Daoy (cell line): ENCODE results near the gene TSPAN3. TPM values are rescaled to one million over a fixed set of nuclear protein-coding genes. Genes with fewer than 3 reads are reported as not detected.

ENCODE experiments used
- DNase-seq: peaks from one replicate; pipeline ENCODE4 v3.0.0-alpha.2; 2015; ENCODE audit warnings: low read depth
- total RNA-seq: library from RNA; depleted of rRNA; stranded (reverse); fragments of >200 nt; shearing (Covaris generic); gene quantifications from 2 replicates; pipeline ENCODE4 v1.2.3, GENCODE V29; 2014

The TSPAN3 gene
- total RNA-seq, 1 experiment from 2014 or later = 181 TPM

DNA sequence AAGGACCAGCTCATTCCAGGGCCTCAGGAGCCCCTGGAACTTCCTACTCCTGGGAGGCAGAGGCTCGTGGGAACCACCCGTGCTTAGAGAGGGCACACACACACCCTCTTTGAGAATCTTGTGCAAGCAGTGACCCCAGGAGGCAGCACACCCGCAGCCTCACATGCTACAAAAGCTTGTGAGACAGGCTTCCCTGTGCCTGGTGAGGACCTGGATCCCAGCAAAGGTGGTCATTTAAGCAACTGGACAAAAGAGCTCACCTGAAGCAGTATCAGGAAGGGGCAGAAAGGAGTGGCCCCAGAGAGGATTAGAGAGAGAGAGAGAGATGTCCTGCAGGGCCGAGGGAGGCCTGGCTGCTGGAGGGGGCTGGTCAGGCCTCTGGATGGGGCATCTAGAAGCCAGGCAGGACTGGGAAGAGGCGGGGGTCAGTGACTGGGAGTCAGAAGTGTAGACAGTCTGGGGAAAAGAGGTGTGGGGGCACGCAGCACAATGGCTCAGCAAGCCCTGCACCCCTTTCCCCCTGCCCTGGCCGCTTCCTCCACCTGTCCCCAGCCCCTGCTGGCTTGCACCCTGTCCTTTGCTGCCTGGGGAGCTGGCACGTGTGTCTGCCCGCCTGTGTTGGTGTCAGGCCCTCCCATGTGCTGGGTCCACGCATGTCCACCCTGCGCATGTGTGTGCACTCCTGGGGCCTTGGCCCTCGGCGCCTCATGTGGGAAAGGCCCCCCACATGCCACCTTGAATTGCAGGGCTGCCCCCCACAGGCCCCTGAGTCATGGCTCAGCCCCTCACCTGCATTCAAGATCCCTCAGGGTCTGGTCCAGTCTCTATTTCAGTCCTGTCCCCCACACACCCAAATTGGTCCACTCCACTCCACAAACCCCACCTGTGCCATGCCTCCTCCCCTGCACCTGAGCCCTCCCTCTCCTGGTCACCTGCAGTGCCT lies 36.9 kb downstream of the TSPAN3 start:
- DNase-seq = no peak

GRCh38 chr15:77033417-77033728 lies 37.5 kb downstream of the TSPAN3 start:
- DNase-seq = no peak

GRCh38 chr15:77032647-77033416 lies 38.1 kb downstream of the TSPAN3 start:
- no peak for DNase-seq

DNA sequence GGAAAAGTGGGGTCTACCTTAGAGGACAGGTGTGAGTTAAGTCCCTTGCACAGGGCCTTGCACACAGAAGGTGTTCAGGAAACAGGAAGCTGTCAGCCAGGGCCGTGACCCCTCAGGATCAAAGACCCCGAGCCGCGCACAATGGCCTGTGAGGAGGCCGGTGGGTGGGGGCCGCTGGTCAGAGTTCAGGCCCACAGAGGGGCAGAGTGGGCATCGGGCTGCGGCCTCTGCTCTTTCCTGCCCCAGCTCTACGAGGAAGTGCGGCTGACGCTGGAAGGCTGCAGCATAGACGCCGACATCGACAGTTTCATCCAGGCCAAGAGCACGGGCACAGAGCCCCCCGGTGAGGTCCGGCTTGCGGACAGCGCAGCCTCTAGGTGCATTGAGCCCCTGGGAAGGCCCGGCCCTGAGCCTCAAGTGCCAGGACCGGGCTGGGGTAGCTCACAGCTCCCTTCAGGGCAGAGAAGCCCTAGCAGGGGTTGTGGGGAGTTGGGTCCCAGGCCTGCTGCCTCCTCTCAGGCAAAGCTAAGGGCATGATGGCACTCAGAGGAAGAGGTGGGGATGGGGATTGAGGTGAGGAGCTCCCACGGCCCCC lies 38.8 kb downstream of the TSPAN3 start:
- DNase-seq = no peak

GRCh38 chr15:77031376-77032050 lies 39.4 kb downstream of the TSPAN3 start:
- peak; percentile 39 for DNase-seq

- DNase-seq = no peak
Observed at GRCh38 chr15:77030928-77031375, 40.0 kb downstream of the TSPAN3 start.

GRCh38 chr15:77030048-77030927 lies 40.6 kb downstream of the TSPAN3 start:
- DNase-seq = no peak

DNA sequence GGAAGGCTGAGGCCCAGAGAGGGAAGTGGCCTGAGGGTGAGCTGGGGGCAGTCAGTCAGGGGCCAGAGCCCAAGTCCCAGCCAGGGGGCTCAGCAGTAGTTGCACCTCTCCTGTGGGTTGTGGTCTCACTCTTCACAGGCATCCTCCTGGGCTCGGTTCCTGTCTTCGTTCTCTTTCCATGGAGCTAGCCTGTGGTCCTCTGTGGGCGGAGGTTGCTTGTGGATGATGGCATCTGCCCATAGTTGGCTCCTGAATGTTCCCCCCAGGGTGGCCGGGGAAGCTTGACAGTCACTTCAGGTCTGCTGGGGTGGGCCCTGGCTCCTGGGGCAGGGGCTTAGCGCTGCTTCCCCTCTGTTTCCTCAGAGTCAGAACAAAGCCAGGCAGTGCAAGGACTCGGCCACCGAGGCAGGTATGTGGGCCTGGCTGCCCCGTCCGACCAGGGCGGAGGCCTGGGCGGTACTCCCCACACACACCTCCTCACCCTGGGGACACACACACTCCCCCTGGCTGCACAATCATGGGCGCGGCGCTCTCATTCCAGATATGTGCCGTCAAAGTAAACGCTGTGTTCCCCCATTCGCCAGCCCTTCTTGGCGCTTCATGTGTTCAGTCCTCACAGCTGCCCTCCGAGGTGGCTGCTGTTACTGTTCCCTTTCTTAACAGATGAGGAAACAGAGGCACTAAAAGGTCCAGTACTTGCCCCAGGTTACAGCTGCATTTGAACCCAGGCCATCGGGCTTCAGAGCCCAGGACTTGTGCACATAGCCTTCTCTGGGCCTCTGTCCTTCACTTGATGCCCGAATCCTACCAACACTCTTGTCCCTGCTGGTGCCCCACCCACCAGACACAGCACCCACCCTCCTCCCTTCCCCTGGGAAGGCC lies 41.5 kb downstream of the TSPAN3 start:
- DNase-seq = no peak

DNA sequence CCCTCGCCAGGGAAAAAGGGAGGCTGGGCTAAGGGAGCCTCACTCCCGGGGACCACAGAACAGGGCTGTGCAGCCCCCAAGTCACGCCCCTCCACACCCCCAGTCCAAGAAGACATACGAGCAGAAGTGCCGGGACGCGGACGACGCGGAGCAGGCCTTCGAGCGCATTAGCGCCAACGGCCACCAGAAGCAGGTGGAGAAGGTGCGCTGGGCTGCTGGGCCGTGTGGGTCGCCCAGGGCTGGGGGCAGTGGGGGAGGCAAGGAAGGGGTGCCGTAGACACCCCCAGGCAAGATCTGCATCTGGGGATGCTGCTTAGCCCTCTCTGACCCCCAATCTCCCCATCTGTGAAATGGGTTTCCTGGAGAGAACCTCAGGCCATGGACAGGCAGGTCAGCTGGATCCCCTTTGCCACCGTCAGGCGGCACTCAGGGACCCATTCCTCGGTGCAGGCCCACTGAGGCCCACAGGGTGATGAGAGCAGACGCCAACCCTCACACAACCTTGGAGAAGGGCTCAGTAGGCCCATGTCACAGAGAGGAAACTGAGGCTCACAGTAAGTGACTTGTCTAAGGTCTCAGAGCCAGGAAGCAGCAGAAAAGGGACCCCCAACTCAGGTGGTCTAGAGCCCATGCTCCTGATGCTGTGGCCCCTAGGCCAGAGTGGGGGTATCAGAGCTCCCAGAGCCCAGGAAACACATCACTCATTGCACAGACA lies 42.3 kb downstream of the TSPAN3 start:
- no peak for DNase-seq

DNA sequence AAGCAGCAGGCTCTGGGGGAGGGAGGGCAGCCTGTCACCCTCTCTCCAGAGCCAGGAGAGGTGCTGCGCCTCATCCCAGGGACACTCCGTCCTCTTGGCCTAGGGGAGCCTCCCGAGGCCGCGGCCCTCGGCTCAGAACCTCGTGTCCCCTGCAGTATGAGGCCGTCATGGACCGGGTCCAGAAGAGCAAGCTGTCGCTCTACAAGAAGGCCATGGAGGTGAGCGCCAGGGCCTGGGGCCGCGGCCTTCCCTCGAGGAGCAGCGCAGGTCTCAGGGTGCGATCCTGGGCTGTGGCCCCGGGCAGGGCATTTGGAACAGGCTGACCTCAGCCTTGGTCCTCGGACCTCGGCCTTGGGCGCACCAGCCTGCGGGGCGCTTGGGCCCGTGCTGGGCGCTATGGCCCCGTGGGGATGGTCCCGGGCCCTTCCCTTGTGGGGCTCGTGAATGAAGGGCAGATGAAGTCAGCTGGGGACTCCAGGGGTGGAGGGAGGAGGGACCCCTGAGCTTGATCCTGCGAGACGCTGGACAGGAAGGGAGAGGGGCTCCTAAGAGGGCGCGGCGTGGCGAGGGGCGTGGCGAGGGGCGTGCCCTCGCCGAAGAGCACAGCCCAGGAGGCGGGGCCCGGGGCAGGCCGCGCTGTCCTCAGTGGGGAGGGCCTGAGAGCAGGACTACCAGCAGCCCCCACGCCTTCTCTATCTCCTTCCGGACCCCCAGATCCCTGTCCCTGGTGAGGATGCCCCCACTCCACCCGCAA lies 43.0 kb downstream of the TSPAN3 start:
- no peak for DNase-seq

GRCh38 chr15:77027111-77027696 lies 43.7 kb downstream of the TSPAN3 start:
- no peak for DNase-seq

- no peak for DNase-seq
Observed at GRCh38 chr15:77026501-77027110, 44.3 kb downstream of the TSPAN3 start.

- no peak for DNase-seq
Observed at GRCh38 chr15:77025941-77026411, 44.9 kb downstream of the TSPAN3 start.

DNA sequence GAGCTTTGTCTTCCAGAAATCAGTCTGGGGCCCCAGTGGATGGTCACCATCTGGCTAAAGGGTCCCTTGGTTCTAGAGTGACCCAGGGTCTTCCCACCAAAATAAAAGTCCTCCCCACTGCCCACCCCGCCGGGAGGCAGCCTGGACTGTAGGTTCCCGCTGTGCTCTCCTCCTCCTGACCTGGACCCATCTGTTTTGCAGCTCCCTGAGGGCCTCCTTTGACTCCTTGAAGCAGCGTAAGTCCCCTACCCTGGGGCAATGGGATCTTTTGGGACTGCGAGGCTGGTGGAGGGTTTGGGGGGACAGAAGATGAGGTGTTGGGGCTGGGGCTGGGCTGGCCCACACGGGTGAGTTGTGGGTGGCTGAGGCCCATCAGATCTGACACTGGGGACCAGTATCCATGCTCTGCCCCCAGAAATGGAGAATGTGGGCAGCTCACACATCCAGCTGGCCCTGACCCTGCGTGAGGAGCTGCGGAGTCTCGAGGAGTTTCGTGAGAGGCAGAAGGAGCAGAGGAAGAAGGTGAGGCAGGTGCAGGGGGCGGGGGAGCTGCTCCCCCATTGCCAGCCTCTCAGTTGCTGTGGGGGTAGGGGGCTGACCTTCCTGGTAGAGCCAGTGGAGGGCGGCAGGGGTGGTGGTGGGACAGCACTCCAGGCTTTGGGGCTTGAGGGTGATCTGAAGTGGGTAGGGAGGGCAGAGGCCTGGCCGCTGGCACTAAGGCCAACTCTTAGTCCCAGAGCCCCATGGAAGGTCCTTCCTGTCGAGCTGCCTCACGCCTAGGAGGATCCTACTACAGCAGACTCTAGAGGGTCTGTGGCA lies 45.6 kb downstream of the TSPAN3 start:
- DNase-seq = no peak

- peak; percentile 58 for DNase-seq
Observed at GRCh38 chr15:77024273-77025082, 46.4 kb downstream of the TSPAN3 start.
